Iris pigment epithelial cell (primary cell): Measurements from ENCODE around the gene ADAMTSL4.
"Not testable (repeated sequence)": the region's sequence is repeated elsewhere in the genome, so short reads cannot be mapped to it uniquely, and the experiment has no call there.

Source experiments
- DNase-seq: peaks from one replicate; pipeline ENCODE4 v3.0.0-alpha.2; 2011; ENCODE audit warnings: low read depth

Gene ADAMTSL4

GRCh38 chr1:150582371-150582770, 33.2 kb downstream of the ADAMTSL4 start:
- DNase-seq = peak; percentile 62

DNA sequence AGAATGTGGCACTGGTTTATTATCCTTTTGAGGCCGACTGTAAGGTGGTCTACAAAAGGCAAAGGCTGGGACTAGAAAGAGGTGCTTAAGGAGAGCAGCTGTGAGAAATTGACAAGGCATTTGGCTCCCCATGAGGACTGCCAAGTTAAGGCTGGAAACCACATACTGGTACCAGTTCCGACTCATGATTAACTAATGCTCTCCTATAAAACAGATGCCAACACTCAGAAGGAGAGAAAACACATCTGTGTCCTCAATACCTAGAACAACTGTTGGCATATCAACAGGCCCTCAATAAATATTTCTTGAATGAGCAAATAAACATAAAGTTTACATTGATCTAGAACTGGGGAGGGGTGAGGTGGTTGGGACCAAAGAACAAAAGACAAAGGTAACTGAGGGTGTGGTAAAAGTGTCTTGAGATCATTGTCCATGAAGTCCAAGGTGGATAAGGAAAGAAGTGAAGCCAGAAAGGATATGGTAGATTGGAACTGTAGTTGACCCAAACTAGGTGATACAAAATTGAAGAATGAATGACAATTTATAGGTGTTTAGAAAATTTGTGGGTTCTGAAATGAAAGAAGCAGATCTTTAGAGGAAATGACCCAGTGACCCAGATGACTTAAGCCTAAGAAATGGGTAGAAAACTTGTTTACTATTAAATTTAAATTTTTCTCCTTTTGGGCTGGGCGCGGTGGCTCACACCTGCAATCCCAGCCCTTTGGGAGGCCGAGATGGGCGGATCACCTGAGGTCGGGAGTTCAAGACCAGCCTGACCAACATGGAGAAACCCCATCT, 47.1 kb downstream of the ADAMTSL4 start:
- DNase-seq = no peak

DNA sequence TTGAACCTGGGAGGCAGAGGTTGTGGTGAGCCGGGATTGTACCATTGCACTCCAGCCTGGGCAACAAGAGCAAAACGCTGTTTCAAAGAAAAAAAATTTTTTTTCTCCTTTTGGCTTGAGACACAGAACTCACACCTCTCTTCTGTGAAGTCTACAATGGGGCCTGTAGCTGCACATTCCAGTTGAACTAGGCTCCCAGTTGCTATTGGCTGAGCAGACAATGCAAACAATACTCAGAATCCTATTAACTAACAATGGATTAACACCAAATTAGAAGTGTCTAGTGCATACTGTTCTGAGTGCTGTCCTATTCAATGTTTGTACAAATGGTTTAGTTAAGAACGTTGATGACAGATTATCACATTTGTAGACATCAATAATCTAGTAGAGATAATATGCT, 47.8 kb downstream of the ADAMTSL4 start:
- DNase-seq = no peak

DNA sequence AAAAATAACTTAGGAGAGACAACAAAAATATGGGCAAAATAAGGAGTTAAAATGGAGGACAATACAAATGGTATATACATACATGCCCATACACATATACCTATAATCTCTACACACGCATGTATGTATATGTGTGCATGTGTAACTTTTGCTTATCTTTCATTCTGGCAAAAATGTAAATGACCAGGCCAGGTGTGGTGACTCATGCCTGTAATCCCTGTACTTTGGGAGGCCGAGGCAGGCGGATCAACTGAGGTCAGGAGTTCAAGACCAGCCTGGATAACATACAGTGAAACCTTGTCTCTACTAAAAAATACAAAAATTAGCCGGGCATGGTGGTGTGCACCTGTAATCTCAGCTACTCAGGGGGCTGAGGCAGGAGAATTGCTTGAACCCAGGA, 49.1 kb downstream of the ADAMTSL4 start:
- not testable (repeated sequence) for DNase-seq

GRCh38 chr1:150601540-150601939, 52.3 kb downstream of the ADAMTSL4 start:
- no peak for DNase-seq

GRCh38 chr1:150602372-150602771, 53.2 kb downstream of the ADAMTSL4 start:
- DNase-seq = not testable (repeated sequence)

- no peak for DNase-seq
Observed at GRCh38 chr1:150603711-150604110, 54.5 kb downstream of the ADAMTSL4 start.

DNA sequence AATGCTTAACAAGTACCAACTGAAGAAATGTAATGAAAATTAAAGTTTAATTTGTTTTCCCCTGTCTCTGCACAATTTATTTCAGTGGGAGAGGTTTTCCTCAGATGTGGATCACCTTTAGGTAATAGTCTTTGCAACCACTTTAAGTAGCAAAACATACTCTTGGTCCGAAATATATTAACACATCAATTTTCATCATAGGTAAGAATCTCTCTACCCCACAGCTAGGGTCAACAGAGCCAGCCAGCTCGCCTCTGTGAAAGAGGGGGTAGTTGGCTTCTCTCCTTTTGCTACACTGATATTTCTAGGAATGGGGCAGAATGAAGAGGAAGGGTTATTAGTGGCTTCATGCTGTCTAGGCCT, 55.0 kb downstream of the ADAMTSL4 start:
- no peak for DNase-seq

GRCh38 chr1:150605451-150605731, 56.2 kb downstream of the ADAMTSL4 start:
- not testable (repeated sequence) for DNase-seq

GRCh38 chr1:150606463-150607142, 57.4 kb downstream of the ADAMTSL4 start:
- DNase-seq = no peak

DNA sequence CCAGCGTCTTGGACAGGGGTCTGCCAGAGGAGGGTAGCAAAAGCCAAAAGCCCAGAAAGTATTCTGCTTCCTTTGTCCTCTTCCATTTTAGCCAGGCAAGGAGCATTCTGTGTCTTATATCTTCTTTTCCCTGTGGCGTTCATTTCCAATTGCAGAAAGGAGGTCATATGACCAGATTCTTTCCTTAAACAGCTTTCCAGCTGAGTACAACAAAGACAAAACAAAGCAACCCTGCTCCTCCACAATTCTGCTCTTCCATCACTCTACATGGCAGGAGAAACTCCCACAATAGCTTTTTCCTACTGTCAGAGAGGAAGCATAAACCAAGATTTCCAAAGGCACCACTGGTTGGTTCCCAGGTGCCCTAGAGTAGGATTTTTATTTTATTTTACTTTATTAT, 60.5 kb downstream of the ADAMTSL4 start:
- no peak for DNase-seq
